Jurkat, Clone E6-1 (cell line): ENCODE measurements around the gene DMRTB1.

Experiments used
- DNase-seq: peaks from one replicate; pipeline ENCODE4 v3.0.0-alpha.2; 2011; ENCODE audit warnings: low read depth, low spot score
- H3K4me3 ChIP-seq: 2 replicates; pipeline ENCODE4 v1.5.1; 2011; ENCODE audit warnings: mild to moderate bottlenecking, low read length, control low read depth, moderate library complexity

DMRTB1 gene

GRCh38 chr1:53482441-53483153 is 23.4 kb downstream of the DMRTB1 start:
- no peak for DNase-seq
- H3K4me3 ChIP-seq, result no peak overlapping the region

- H3K4me3 ChIP-seq, result no peak overlapping the region
- no peak for DNase-seq
Observed at GRCh38 chr1:53483170-53483569, 24.0 kb downstream of the DMRTB1 start.

GRCh38 chr1:53483656-53484055 is 24.5 kb downstream of the DMRTB1 start:
- no peak for DNase-seq
- H3K4me3 ChIP-seq, result no peak overlapping the region

GRCh38 chr1:53484705-53485477 is 25.7 kb downstream of the DMRTB1 start:
- H3K4me3 ChIP-seq, result no peak overlapping the region
- no peak for DNase-seq

- no peak overlapping the region for H3K4me3 ChIP-seq
- DNase-seq, result peak; percentile 61
Observed at GRCh38 chr1:53485478-53486394, 26.5 kb downstream of the DMRTB1 start.

GRCh38 chr1:53486395-53487026 is 27.3 kb downstream of the DMRTB1 start:
- no peak for DNase-seq
- no peak overlapping the region for H3K4me3 ChIP-seq

- no peak overlapping the region for H3K4me3 ChIP-seq
- no peak for DNase-seq
Observed at GRCh38 chr1:53490351-53490750, 31.2 kb downstream of the DMRTB1 start.

GRCh38 chr1:53495633-53496345 is 36.6 kb downstream of the DMRTB1 start:
- DNase-seq, result no peak
- H3K4me3 ChIP-seq, result no peak overlapping the region

GRCh38 chr1:53498555-53499131 is 39.4 kb downstream of the DMRTB1 start:
- no peak overlapping the region for H3K4me3 ChIP-seq
- DNase-seq, result no peak

- no peak for DNase-seq
- H3K4me3 ChIP-seq, result no peak overlapping the region
Observed at GRCh38 chr1:53499257-53500203, 40.3 kb downstream of the DMRTB1 start.

GRCh38 chr1:53500204-53501064 is 41.2 kb downstream of the DMRTB1 start:
- no peak for DNase-seq
- no peak overlapping the region for H3K4me3 ChIP-seq

GRCh38 chr1:53501065-53502005 is 42.1 kb downstream of the DMRTB1 start:
- no peak overlapping the region for H3K4me3 ChIP-seq
- DNase-seq, result no peak

GRCh38 chr1:53502641-53503432 is 43.6 kb downstream of the DMRTB1 start:
- no peak overlapping the region for H3K4me3 ChIP-seq
- DNase-seq, result no peak

GRCh38 chr1:53503433-53504217 is 44.4 kb downstream of the DMRTB1 start:
- no peak overlapping the region for H3K4me3 ChIP-seq
- DNase-seq, result no peak
